ENCODE results near the gene HOXC11.

The HOXC11 gene

GRCh38 chr12:53953831-53954693 lies 18.9 kb upstream of the HOXC11 start:
- Histone ChIP-seq H3K79me2 (ENCODE audit: control insufficient read depth, insufficient read depth, low read length, unreplicated experiment) (no peaks in the 10 kb centered on the region), H3K36me3 (ENCODE audit: insufficient read depth, low read length) (no peaks in the 10 kb centered on the region), H3K27me3 (ENCODE audit: insufficient read depth, low read length) (peaks cover 100% of the 10 kb centered on the region), H3K27ac (ENCODE audit: low read depth, low read length) (no peak overlapping the region), H2AFZ (ENCODE audit: low read length, unreplicated experiment) (no peak overlapping the region), H3K4me1 (ENCODE audit: control insufficient read depth, insufficient read depth, low read length, unreplicated experiment) (no peaks in the 10 kb centered on the region), H3K4me3 (ENCODE audit: low read depth, low read length) (no peak overlapping the region)

DNA sequence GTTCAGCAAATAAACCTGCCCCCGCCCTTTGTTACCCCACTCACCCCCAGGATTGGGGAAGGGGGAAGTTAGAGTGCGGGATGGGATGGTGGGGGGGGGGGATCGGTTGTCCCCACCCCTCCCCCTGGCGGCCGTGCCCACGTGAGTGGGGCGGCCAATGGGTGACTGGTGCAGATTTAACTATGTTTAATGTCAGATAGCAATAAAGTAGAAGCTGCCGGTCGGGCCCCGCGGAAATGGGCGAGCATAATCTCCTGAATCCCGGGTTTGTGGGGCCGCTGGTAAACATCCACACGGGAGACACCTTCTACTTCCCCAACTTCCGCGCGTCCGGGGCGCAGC lies 18.3 kb upstream of the HOXC11 start, which contains the start of gene HOXC12:
Gene HOXC12, plus strand, starts transcription at position 210 of the 342 bp plus-strand sequence. Its CDS starts 27 bp downstream, at position 237.
- Histone ChIP-seq H3K79me2 (ENCODE audit: control insufficient read depth, insufficient read depth, low read length, unreplicated experiment) (no peaks in the 10 kb centered on the region), H3K36me3 (ENCODE audit: insufficient read depth, low read length) (no peaks in the 10 kb centered on the region), H2AFZ (ENCODE audit: low read length, unreplicated experiment) (no peak within 1 kb of the TSS), H3K4me1 (ENCODE audit: control insufficient read depth, insufficient read depth, low read length, unreplicated experiment) (no peaks in the 10 kb centered on the region), H3K27me3 (ENCODE audit: insufficient read depth, low read length) (peaks cover 100% of the 10 kb centered on the region), H3K4me3 (ENCODE audit: low read depth, low read length) (no peak within 1 kb of the TSS), H3K27ac (ENCODE audit: low read depth, low read length) (no peak within 1 kb of the TSS)

DNA sequence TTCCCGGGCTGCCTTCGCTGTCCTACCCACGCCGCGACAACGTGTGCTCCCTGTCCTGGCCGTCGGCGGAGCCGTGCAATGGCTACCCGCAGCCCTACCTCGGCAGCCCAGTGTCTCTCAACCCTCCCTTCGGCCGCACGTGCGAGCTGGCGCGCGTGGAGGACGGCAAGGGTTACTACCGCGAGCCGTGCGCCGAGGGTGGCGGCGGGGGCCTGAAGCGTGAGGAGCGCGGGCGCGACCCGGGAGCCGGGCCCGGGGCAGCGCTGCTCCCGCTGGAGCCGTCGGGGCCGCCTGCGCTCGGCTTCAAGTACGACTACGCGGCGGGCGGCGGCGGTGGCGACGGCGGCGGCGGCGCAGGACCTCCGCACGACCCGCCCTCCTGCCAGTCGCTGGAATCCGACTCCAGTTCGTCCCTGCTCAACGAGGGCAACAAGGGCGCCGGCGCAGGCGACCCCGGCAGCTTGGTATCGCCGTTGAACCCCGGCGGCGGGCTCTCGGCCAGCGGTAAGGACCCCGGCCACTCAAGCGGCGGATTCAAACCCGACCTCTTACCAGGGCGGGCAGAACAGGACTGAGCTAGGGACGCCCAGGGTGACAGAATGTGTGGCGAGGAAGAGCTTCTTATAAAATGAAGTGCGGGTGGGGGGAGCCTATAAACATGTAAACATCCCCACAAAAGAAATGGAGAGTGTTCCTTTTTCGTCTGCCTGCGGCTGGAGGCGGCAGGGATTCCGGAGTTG lies 17.7 kb upstream of the HOXC11 start:
- H3K27me3 ChIP-seq (ENCODE audit: insufficient read depth, low read length) = peaks cover 100% of the 10 kb centered on the region
- H3K79me2 ChIP-seq (ENCODE audit: control insufficient read depth, insufficient read depth, low read length, unreplicated experiment) = no peaks in the 10 kb centered on the region
- H3K4me3 ChIP-seq (ENCODE audit: low read depth, low read length) = no peak overlapping the region
- no peak overlapping the region for H3K27ac ChIP-seq (ENCODE audit: low read depth, low read length)
- no peaks in the 10 kb centered on the region for H3K36me3 ChIP-seq (ENCODE audit: insufficient read depth, low read length)
- no peaks in the 10 kb centered on the region for H3K4me1 ChIP-seq (ENCODE audit: control insufficient read depth, insufficient read depth, low read length, unreplicated experiment)
- no peak overlapping the region for H2AFZ ChIP-seq (ENCODE audit: low read length, unreplicated experiment)

GRCh38 chr12:53955776-53956250 lies 17.1 kb upstream of the HOXC11 start:
- H3K36me3 ChIP-seq (ENCODE audit: insufficient read depth, low read length) = no peaks in the 10 kb centered on the region
- H3K27me3 ChIP-seq (ENCODE audit: insufficient read depth, low read length) = peaks cover 100% of the 10 kb centered on the region
- H3K4me3 ChIP-seq (ENCODE audit: low read depth, low read length) = no peak overlapping the region
- H3K27ac ChIP-seq (ENCODE audit: low read depth, low read length) = no peak overlapping the region
- no peaks in the 10 kb centered on the region for H3K4me1 ChIP-seq (ENCODE audit: control insufficient read depth, insufficient read depth, low read length, unreplicated experiment)
- H2AFZ ChIP-seq (ENCODE audit: low read length, unreplicated experiment) = no peak overlapping the region
- H3K79me2 ChIP-seq (ENCODE audit: control insufficient read depth, insufficient read depth, low read length, unreplicated experiment) = no peaks in the 10 kb centered on the region

DNA sequence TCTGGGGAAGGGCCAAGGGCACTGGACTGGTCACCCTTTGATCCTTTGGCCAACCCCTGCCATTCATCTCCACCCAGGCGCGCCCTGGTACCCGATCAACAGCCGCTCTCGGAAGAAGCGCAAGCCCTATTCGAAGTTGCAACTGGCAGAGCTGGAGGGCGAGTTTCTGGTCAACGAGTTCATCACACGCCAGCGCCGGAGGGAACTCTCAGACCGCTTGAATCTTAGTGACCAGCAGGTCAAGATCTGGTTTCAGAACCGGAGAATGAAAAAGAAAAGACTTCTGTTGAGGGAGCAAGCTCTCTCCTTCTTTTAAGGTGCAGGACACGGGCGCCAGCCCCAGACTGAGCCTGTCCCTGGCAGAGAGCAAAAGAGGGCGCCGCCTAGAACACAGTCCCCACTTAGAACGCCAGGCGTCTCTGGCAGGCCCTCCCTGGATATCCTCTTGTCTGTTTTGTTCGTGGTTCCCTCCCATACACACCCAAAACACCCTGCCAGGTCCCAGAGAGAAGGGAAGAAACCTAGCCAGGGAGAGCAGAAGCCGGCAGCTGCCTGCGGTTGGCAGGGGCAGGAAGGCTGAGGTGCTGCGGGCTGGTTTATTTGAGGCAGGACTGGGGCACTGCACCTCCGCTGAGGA lies 16.6 kb upstream of the HOXC11 start:
- Histone ChIP-seq H3K4me3 (ENCODE audit: low read depth, low read length) (no peak overlapping the region), H2AFZ (ENCODE audit: low read length, unreplicated experiment) (no peak overlapping the region), H3K79me2 (ENCODE audit: control insufficient read depth, insufficient read depth, low read length, unreplicated experiment) (no peaks in the 10 kb centered on the region), H3K27ac (ENCODE audit: low read depth, low read length) (no peak overlapping the region), H3K4me1 (ENCODE audit: control insufficient read depth, insufficient read depth, low read length, unreplicated experiment) (no peaks in the 10 kb centered on the region), H3K27me3 (ENCODE audit: insufficient read depth, low read length) (peaks cover 100% of the 10 kb centered on the region), H3K36me3 (ENCODE audit: insufficient read depth, low read length) (no peaks in the 10 kb centered on the region)

DNA sequence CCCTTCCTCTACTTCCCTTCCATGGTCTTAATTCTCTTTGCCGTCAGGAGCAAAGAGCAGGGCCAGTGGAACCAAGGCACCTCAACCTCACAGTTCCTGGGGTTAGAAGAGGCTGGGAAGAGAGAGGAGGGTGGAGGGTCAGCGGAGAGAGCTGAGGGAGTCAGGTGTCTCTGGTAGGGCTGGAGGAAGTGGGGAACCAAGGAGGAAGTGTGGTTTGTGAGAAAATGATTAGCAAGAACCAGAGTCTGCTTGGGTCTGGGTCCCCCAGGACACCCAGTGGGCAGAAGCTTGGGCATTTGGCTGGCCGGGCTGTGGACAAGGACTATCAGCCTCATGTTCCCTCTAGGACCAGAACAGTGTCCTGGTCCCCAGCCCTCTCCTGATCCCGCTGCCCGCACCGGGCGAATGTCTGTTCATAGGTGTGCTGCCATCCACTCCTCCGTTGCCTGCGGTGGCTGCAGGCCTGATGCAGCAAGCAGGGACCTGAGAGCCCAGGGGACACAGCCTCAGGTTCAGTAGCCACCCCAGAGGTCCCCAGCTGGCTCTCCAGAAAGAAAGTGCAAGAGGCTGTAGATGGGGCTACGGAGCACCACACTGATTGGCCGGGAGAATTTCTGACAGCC lies 15.9 kb upstream of the HOXC11 start:
- Histone ChIP-seq H3K27me3 (ENCODE audit: insufficient read depth, low read length) (peaks cover 100% of the 10 kb centered on the region), H3K4me3 (ENCODE audit: low read depth, low read length) (no peak overlapping the region), H3K4me1 (ENCODE audit: control insufficient read depth, insufficient read depth, low read length, unreplicated experiment) (no peaks in the 10 kb centered on the region), H3K79me2 (ENCODE audit: control insufficient read depth, insufficient read depth, low read length, unreplicated experiment) (no peaks in the 10 kb centered on the region), H3K27ac (ENCODE audit: low read depth, low read length) (no peak overlapping the region), H2AFZ (ENCODE audit: low read length, unreplicated experiment) (no peak overlapping the region), H3K36me3 (ENCODE audit: insufficient read depth, low read length) (no peaks in the 10 kb centered on the region)

DNA sequence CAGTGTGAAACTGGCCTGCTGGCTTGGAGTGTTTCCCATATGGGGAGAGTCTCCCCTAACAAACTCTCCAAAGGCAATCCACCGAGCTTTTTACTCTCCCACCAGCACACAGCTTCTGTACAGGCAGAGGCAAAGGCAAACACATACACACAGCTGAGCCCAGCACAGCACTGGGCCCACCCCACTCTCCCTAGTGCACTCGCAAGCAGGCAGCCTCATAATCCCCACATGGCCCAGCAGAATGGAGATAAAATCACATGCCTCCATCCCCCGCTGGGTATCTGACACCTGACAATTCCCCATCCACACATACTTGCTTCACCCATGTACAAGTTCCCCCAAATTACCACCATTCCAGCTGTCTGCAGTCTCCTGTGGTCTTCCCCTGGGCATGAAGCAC lies 14.8 kb upstream of the HOXC11 start:
- H3K36me3 ChIP-seq (ENCODE audit: insufficient read depth, low read length) = no peaks in the 10 kb centered on the region
- H2AFZ ChIP-seq (ENCODE audit: low read length, unreplicated experiment) = no peak overlapping the region
- no peak overlapping the region for H3K4me3 ChIP-seq (ENCODE audit: low read depth, low read length)
- no peak overlapping the region for H3K27ac ChIP-seq (ENCODE audit: low read depth, low read length)
- H3K4me1 ChIP-seq (ENCODE audit: control insufficient read depth, insufficient read depth, low read length, unreplicated experiment) = no peaks in the 10 kb centered on the region
- no peaks in the 10 kb centered on the region for H3K79me2 ChIP-seq (ENCODE audit: control insufficient read depth, insufficient read depth, low read length, unreplicated experiment)
- H3K27me3 ChIP-seq (ENCODE audit: insufficient read depth, low read length) = peaks cover 100% of the 10 kb centered on the region

DNA sequence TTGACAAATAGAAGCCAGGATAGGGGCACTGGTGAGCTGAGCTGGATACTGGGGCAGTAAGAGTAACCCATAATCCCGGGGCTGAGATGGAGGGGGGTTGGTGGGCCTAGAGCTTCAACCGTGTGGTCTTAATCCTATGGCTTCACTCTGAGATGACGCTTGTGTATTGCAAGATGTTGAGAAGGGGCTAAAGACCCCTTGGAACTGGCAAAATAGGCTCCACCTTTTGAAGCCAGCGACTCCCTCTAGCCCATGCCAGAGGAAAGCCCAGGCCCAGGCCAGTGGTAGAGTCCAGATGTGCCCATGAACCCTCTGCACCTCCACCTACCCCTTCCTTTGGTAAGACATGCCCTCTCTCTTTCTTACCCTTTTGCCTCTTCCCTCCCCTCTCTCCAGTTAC lies 13.6 kb upstream of the HOXC11 start:
- no peak overlapping the region for H3K4me3 ChIP-seq (ENCODE audit: low read depth, low read length)
- H3K79me2 ChIP-seq (ENCODE audit: control insufficient read depth, insufficient read depth, low read length, unreplicated experiment) = no peaks in the 10 kb centered on the region
- no peaks in the 10 kb centered on the region for H3K36me3 ChIP-seq (ENCODE audit: insufficient read depth, low read length)
- H2AFZ ChIP-seq (ENCODE audit: low read length, unreplicated experiment) = no peak overlapping the region
- H3K27ac ChIP-seq (ENCODE audit: low read depth, low read length) = no peak overlapping the region
- H3K4me1 ChIP-seq (ENCODE audit: control insufficient read depth, insufficient read depth, low read length, unreplicated experiment) = no peaks in the 10 kb centered on the region
- peaks cover 100% of the 10 kb centered on the region for H3K27me3 ChIP-seq (ENCODE audit: insufficient read depth, low read length)

GRCh38 chr12:53960187-53961024 lies 12.5 kb upstream of the HOXC11 start:
- Histone ChIP-seq H3K4me1 (ENCODE audit: control insufficient read depth, insufficient read depth, low read length, unreplicated experiment) (no peaks in the 10 kb centered on the region), H2AFZ (ENCODE audit: low read length, unreplicated experiment) (no peak overlapping the region), H3K79me2 (ENCODE audit: control insufficient read depth, insufficient read depth, low read length, unreplicated experiment) (no peaks in the 10 kb centered on the region), H3K27ac (ENCODE audit: low read depth, low read length) (no peak overlapping the region), H3K36me3 (ENCODE audit: insufficient read depth, low read length) (no peaks in the 10 kb centered on the region), H3K4me3 (ENCODE audit: low read depth, low read length) (no peak overlapping the region; the same call in 1 of the 2 replicates), H3K27me3 (ENCODE audit: insufficient read depth, low read length) (peaks cover 100% of the 10 kb centered on the region)
